Left ventricle myocardium inferior (tissue), 1 donor: Measurements from ENCODE around the gene LDAH. TPM values are rescaled to one million over a fixed set of nuclear protein-coding genes. Genes with fewer than 3 reads are reported as not detected.
A peak's percentile ranks its signal among the peaks of the same experiment; 100 is the strongest.

Experiments used
- DNase-seq: peaks from one replicate; pipeline ENCODE4 v3.0.0-alpha.2; 2020
- H3K27ac ChIP-seq: fragments of 200-600 bp; replicated peaks from 2 replicates; pipeline ENCODE4 v1.8.0; 2021
- H3K27me3 ChIP-seq: fragments of 200-600 bp; 2 replicates; pipeline ENCODE4 v1.8.0; 2021; ENCODE audit warnings: low read depth
- H3K36me3 ChIP-seq: fragments of 200-600 bp; 2 replicates; pipeline ENCODE4 v1.8.0; 2021
- H3K4me1 ChIP-seq: fragments of 200-600 bp; 2 replicates; pipeline ENCODE4 v1.8.0; 2021
- H3K4me3 ChIP-seq: fragments of 200-600 bp; 2 replicates; pipeline ENCODE4 v1.8.0; 2021; ENCODE audit warnings: mild to moderate bottlenecking, moderate library complexity
- H3K9me3 ChIP-seq: fragments of 200-600 bp; replicated peaks from 2 replicates; pipeline ENCODE4 v1.8.0; 2021
- CTCF ChIP-seq: fragments of 200-600 bp; IDR thresholded peaks from 2 replicates; pipeline ENCODE4 v1.8.0; 2021; ENCODE audit warnings: antibody characterized with exemption, mild to moderate bottlenecking, borderline replicate concordance
- intact Hi-C: fragments of 100-400 bp; cut with micrococcal nuclease; formaldehyde crosslinking; loops from one replicate; pipeline ENCODE4 v1.11.0; 2022
- total RNA-seq: library from RNA; stranded (reverse); fragmentation: NEBNext Ultra II Directional; extraction: Animal tissue kit (Norgen Biotek cat#: 25700); gene quantifications from one replicate; pipeline ENCODE4 v1.2.1, GENCODE V29; 2021
- donor health status: DM: no; HTN: yes; CAD: no; lungs with severe emphysema.

The LDAH gene
- total RNA-seq, 1 donor from 2014 or later, result 8.5 TPM

GRCh38 chr2:20781656-20782265 lies 41.1 kb downstream of the LDAH start:
- Histone ChIP-seq H3K9me3 (no peaks in the 10 kb centered on the region), H3K27me3 (no peaks in the 10 kb centered on the region), H3K27ac (no peak overlapping the region), H3K4me1 (no peaks in the 10 kb centered on the region), H3K36me3 (peaks cover 17% of the 10 kb centered on the region), H3K4me3 (no peak overlapping the region)
- intact Hi-C loops, result loop anchor here (10.0 kb wide), 1 partner anchor 183 kb away; no protein-coding TSS in a partner anchor
- DNase-seq, result no peak
- peak; percentile 62 for TF ChIP-seq CTCF

GRCh38 chr2:20771299-20771698 lies 51.6 kb downstream of the LDAH start:
- intact Hi-C loops, result no loop called here
- Histone ChIP-seq H3K9me3 (no peaks in the 10 kb centered on the region), H3K27ac (no peak overlapping the region), H3K4me3 (no peak overlapping the region), H3K4me1 (no peaks in the 10 kb centered on the region), H3K36me3 (peaks cover 24% of the 10 kb centered on the region), H3K27me3 (no peaks in the 10 kb centered on the region)
- no peak for DNase-seq
- TF ChIP-seq CTCF, result no peak

GRCh38 chr2:20766798-20767644 lies 55.9 kb downstream of the LDAH start:
- H3K4me1 ChIP-seq, result no peaks in the 10 kb centered on the region
- H3K9me3 ChIP-seq, result no peaks in the 10 kb centered on the region
- intact Hi-C loops, result no loop called here
- H3K36me3 ChIP-seq, result peaks cover 11% of the 10 kb centered on the region
- no peak overlapping the region for H3K4me3 ChIP-seq
- no peak overlapping the region for H3K27ac ChIP-seq
- no peak for TF ChIP-seq CTCF
- no peaks in the 10 kb centered on the region for H3K27me3 ChIP-seq
- DNase-seq, result no peak

- no peaks in the 10 kb centered on the region for H3K9me3 ChIP-seq
- no peak for TF ChIP-seq CTCF
- intact Hi-C loops, result no loop called here
- H3K27ac ChIP-seq, result no peak overlapping the region
- no peak overlapping the region for H3K4me3 ChIP-seq
- H3K27me3 ChIP-seq, result no peaks in the 10 kb centered on the region
- no peaks in the 10 kb centered on the region for H3K4me1 ChIP-seq
- no peak for DNase-seq
- H3K36me3 ChIP-seq, result peaks cover 11% of the 10 kb centered on the region
These were observed 56.7 kb downstream of the LDAH start for GRCh38 chr2:20766213-20766612.

- intact Hi-C loops, result no loop called here
- DNase-seq, result no peak
- no peak overlapping the region for H3K27ac ChIP-seq
These were observed 59.8 kb downstream of the LDAH start for GRCh38 chr2:20762945-20763683.

More at GRCh38 chr2:20762945-20763683, 59.8 kb downstream of the LDAH start:
- Histone ChIP-seq H3K27me3 (no peaks in the 10 kb centered on the region), H3K36me3 (peaks cover 15% of the 10 kb centered on the region), H3K4me3 (no peak overlapping the region), H3K9me3 (peaks cover 8% of the 10 kb centered on the region), H3K4me1 (no peaks in the 10 kb centered on the region)
- no peak for TF ChIP-seq CTCF
